PFSK-1 (cell line): Measurements from ENCODE around the gene CLIC5.

Experiments
- POLR2AphosphoS5 ChIP-seq: IDR thresholded peaks from 2 replicates; pipeline ENCODE4 v1.6.1; 2012; ENCODE audit warnings: low read depth, mild to moderate bottlenecking, control low read depth, low read length, moderate library complexity
- REST ChIP-seq, 2 experiments: IDR thresholded peaks; 2 replicates each; pipeline versions ENCODE4 v1.6.1 to v1.8.0; 2011 to 2012; ENCODE audit warnings: low read depth in 2 of 2, low read length in 2 of 2, control low read depth in 1 of 2, inconsistent platforms in 1 of 2, mild to moderate bottlenecking in 1 of 2, moderate library complexity in 1 of 2; ENCODE audit not compliant: insufficient read depth in 1 of 2
- SIN3A ChIP-seq: IDR thresholded peaks from 2 replicates; pipeline ENCODE4 v1.6.1; 2012; ENCODE audit warnings: mild to moderate bottlenecking, low read length, moderate library complexity, borderline replicate concordance; ENCODE audit not compliant: insufficient read depth

GRCh38 chr6:45946887-45947286 is 68.8 kb downstream of the CLIC5 start:
- TF ChIP-seq POLR2AphosphoS5 (no peak), REST (IDR thresholded peaks at IDR 0.05; ENCODE audit: insufficient read depth in 1 of 2, low read depth in 2 of 2, low read length in 2 of 2) (no peak), SIN3A (no peak)
